GM12878 (cell line): ENCODE measurements around the gene FARS2. TPM values are rescaled to one million over a fixed set of nuclear protein-coding genes. Genes with fewer than 3 reads are reported as not detected.
A peak's percentile ranks its signal among the peaks of the same experiment; 100 is the strongest.

Source experiments
- ATAC-seq: fragments of 200-7000 bp; cut with Tn5 transposase; 3 replicates; pipeline ENCODE4 v1.9.1; 2020; ENCODE audit warnings: mild to moderate bottlenecking, moderate library complexity
- Bru-seq: library from RNA; stranded (reverse); fragments of 400-500 nt; gene quantifications from one replicate; lab custom pipeline; 2021; lab: Mats Ljungman, UMichigan
- BruChase-seq, 2 experiments: library from RNA; stranded (reverse); fragments of 400-500 nt; gene quantifications; one replicate each; lab custom pipeline; 2021; lab: Mats Ljungman, UMichigan
- BruUV-seq: library from RNA; stranded (reverse); fragments of 400-500 nt; replicated peaks from 2 replicates; lab custom pipeline; 2021; lab: Mats Ljungman, UMichigan
- CTCF ChIA-PET: fragments of 300-600 bp; sonication (Branson Sonifier 250); formaldehyde crosslinking; extraction: SDS; loops from one replicate; lab custom pipeline; 2021; ENCODE audit warnings: inconsistent platforms; lab: Yijun Ruan, JAX
- POLR2A ChIA-PET: fragments of 350-600 bp; formaldehyde crosslinking; extraction: SDS; loops from one replicate; lab custom pipeline; 2021; ENCODE audit warnings: inconsistent platforms; lab: Charles Lee
- RAD21 ChIA-PET: fragments of 300-600 bp; sonication (Branson Sonifier 250); formaldehyde crosslinking; loops from one replicate; lab custom pipeline; 2023; ENCODE audit warnings: antibody characterized with exemption; ENCODE audit not compliant: unreplicated experiment; lab: Charles Lee
- SMC1A ChIA-PET: fragments of 300-600 bp; sonication (Branson Sonifier 250); formaldehyde crosslinking; loops from one replicate; lab custom pipeline; 2023; ENCODE audit not compliant: unreplicated experiment, uncharacterized antibody; lab: Charles Lee
- DNase-seq: peaks from one replicate; pipeline ENCODE4 v3.0.0-alpha.2; 2011; ENCODE audit warnings: low read depth, low spot score
- FAIRE-seq: peaks from 3 replicates; lab custom pipeline; 2011; peaks lifted over from hg19 to GRCh38; lab: Jason Lieb, UNC
- H2AFZ ChIP-seq: 2 replicates; pipeline ENCODE4 v1.6.0; 2011; ENCODE audit warnings: low read depth, low read length, control low read depth; ENCODE audit not compliant: control insufficient read depth
- H3K27ac ChIP-seq: 2 replicates; pipeline ENCODE4 v1.5.1; 2011; ENCODE audit warnings: control low read depth; ENCODE audit not compliant: control insufficient read depth, insufficient read depth
- H3K27me3 ChIP-seq, 2 experiments: replicated peaks in 1 of 2; 2 replicates each; pipeline versions ENCODE4 v1.6.0 to v1.6.1; 2011; ENCODE audit warnings: low read length in 1 of 2; ENCODE audit not compliant: control insufficient read depth in 2 of 2, insufficient read depth in 2 of 2
- H3K36me3 ChIP-seq, 2 experiments: 2 replicates each; pipeline ENCODE4 v1.5.1; 2011; ENCODE audit warnings: low read length in 1 of 2; ENCODE audit not compliant: control insufficient read depth in 2 of 2, insufficient read depth in 2 of 2
- H3K4me1 ChIP-seq: 2 replicates; pipeline ENCODE4 v1.6.1; 2011; ENCODE audit warnings: mild to moderate bottlenecking, low read length, moderate library complexity, mixed read lengths; ENCODE audit not compliant: control insufficient read depth, insufficient read depth
- H3K4me2 ChIP-seq: 2 replicates; pipeline ENCODE4 v1.6.0; 2011; ENCODE audit warnings: control low read depth; ENCODE audit not compliant: control insufficient read depth, insufficient read depth
- H3K4me3 ChIP-seq: fragments of 200-600 bp; sonication (generic); 2 replicates; pipeline ENCODE4 v1.5.1; 2016
- H3K79me2 ChIP-seq: 2 replicates; pipeline ENCODE4 v1.6.0; 2011; ENCODE audit warnings: low read length; ENCODE audit not compliant: control insufficient read depth, insufficient read depth
- H3K9ac ChIP-seq: 2 replicates; pipeline ENCODE4 v1.8.0; 2011; ENCODE audit warnings: low read length, control low read depth, mixed read lengths; ENCODE audit not compliant: control insufficient read depth, insufficient read depth
- H3K9me3 ChIP-seq: replicated peaks from 3 replicates; pipeline ENCODE4 v1.5.1; 2011; ENCODE audit warnings: mild to moderate bottlenecking, low read length; ENCODE audit not compliant: control insufficient read depth, insufficient read depth
- H4K20me1 ChIP-seq: 2 replicates; pipeline ENCODE4 v1.6.0; 2011; ENCODE audit not compliant: control insufficient read depth, insufficient read depth
- BHLHE40 ChIP-seq, 2 experiments: fragments of 450-650 bp in 1 of 2; IDR thresholded peaks; 2 replicates each; pipeline ENCODE4 v1.6.1; 2011 to 2017; ENCODE audit warnings: low read depth in 2 of 2, borderline replicate concordance in 1 of 2, improper control_type of control experiment in 1 of 2, low read length in 1 of 2, mild to moderate bottlenecking in 1 of 2
- BMI1 ChIP-seq: fragments of 450-650 bp; IDR thresholded peaks from 2 replicates; pipeline ENCODE4 v1.6.1; 2016; ENCODE audit warnings: mild to moderate bottlenecking, moderate library complexity, borderline replicate concordance
- CBFB ChIP-seq: IDR thresholded peaks from 2 replicates; pipeline ENCODE4 v1.6.1; 2016; ENCODE audit warnings: antibody characterized with exemption, low read depth
- FOXK2 ChIP-seq: fragments of 450-650 bp; IDR thresholded peaks from 2 replicates; pipeline ENCODE4 v1.6.1; 2017; ENCODE audit warnings: mild to moderate bottlenecking, moderate library complexity
- IKZF2 ChIP-seq, 2 experiments: fragments of 450-650 bp; IDR thresholded peaks; 2 replicates each; pipeline ENCODE4 v1.6.1; 2017; ENCODE audit warnings: mild to moderate bottlenecking in 2 of 2, moderate library complexity in 2 of 2
- JUNB ChIP-seq: IDR thresholded peaks from 2 replicates; pipeline ENCODE4 v1.6.1; 2016; ENCODE audit warnings: antibody characterized with exemption, mild to moderate bottlenecking
- MEF2B ChIP-seq: fragments of 450-650 bp; IDR thresholded peaks from 2 replicates; pipeline ENCODE4 v1.6.1; 2018; ENCODE audit warnings: mild to moderate bottlenecking, moderate library complexity; ENCODE audit not compliant: partially characterized antibody, poor library complexity, severe bottlenecking
- NR2F1 ChIP-seq: fragments of 450-650 bp; conservative IDR thresholded peaks from 2 replicates; pipeline ENCODE4 v1.6.1; 2017; ENCODE audit warnings: mild to moderate bottlenecking
- POLR2AphosphoS5 ChIP-seq: IDR thresholded peaks from 2 replicates; pipeline ENCODE4 v1.6.1; 2011; ENCODE audit warnings: mild to moderate bottlenecking, low read length, inconsistent platforms
- POU2F2 ChIP-seq: IDR thresholded peaks from 3 replicates; pipeline ENCODE4 v1.6.1; 2011; ENCODE audit warnings: low read depth, mild to moderate bottlenecking, low read length, borderline replicate concordance
- RB1 ChIP-seq: fragments of 450-650 bp; formaldehyde crosslinking; IDR thresholded peaks from 2 replicates; pipeline ENCODE4 v1.6.1; 2017; ENCODE audit warnings: mild to moderate bottlenecking, borderline replicate concordance
- SP1 ChIP-seq: IDR thresholded peaks from one replicate; pipeline ENCODE4 v1.6.1; 2011; ENCODE audit warnings: low read depth, low read length
- WRNIP1 ChIP-seq: IDR thresholded peaks from 2 replicates; pipeline ENCODE4 v1.6.1; 2011; ENCODE audit warnings: low read depth, low read length, improper control_type of control experiment, borderline replicate concordance
- ZNF24 ChIP-seq: fragments of 450-650 bp; IDR thresholded peaks from 2 replicates; pipeline ENCODE4 v1.6.1; 2017; ENCODE audit warnings: antibody characterized with exemption, mild to moderate bottlenecking
- ZNF622 ChIP-seq: fragments of 450-650 bp; IDR thresholded peaks from 2 replicates; pipeline ENCODE4 v1.6.1; 2017; ENCODE audit warnings: mild to moderate bottlenecking, inconsistent platforms
- WGBS: methylation state at CpG from one replicate; pipeline ENCODE4 v1.1.6; 2016; ENCODE audit warnings: low lambda C conversion rate; ENCODE audit not compliant: insufficient replicate concordance, insufficient coverage; ENCODE audit errors: missing lambda C conversion rate; 5-methylcytosine and 5-hydroxymethylcytosine counted together
- in situ Hi-C: fragments of 300-500 bp; cut with MboI; formaldehyde crosslinking; loops from 9 replicates; pipeline ENCODE4 v1.14.3; 2018; ENCODE audit warnings: mixed read lengths
- intact Hi-C: fragments of 100-400 bp; cut with micrococcal nuclease; formaldehyde crosslinking; loops from one replicate; pipeline ENCODE4 v1.14.2; 2022; ENCODE audit not compliant: unreplicated experiment
- long read RNA-seq, 2 experiments: library from polyadenylated mRNA; unstranded; transcript quantifications; one replicate each; pipeline ENCODE4 v2.0.0, GENCODE V29; 2019 to 2020
- polyA minus RNA-seq, 3 experiments: library from RNA; depleted of rRNA, polyadenylated mRNA; stranded (reverse); fragments of >200 nt; gene quantifications; 2 replicates each; pipeline ENCODE4 v1.2.3, GENCODE V29; 2011
- polyA plus RNA-seq, 11 experiments: library from polyadenylated mRNA; depleted of rRNA in 4 of 11; unstranded in 6 of 11; stranded (reverse) in 5 of 11; fragments of >200 nt; fragmentation: Nextera tagmentation in 4 of 11; fragmentation: Illumina TruSeq in 1 of 11; extraction: Ambion mirVana in 4 of 11; extraction: Trizol in 1 of 11; gene quantifications; 1 replicate in 1 of 11; 2 replicates in 10 of 11; pipeline versions ENCODE4 v1.2.1 to v1.2.3, GENCODE V29; 2011 to 2016; ENCODE audit warnings: inconsistent platforms in 2 of 11, missing spikeins in 2 of 11, low read depth in 1 of 11
- total RNA-seq, 4 experiments: library from RNA; depleted of rRNA in 3 of 4; stranded (reverse); fragments of >200 nt in 3 of 4; fragmentation: Illumina TruSeq in 1 of 4; extraction: Trizol in 1 of 4; gene quantifications; 2 replicates each; pipeline versions ENCODE4 v1.2.1 to v1.2.3, GENCODE V29; 2013 to 2021
- TF ChIP-seq, protein P1 (sequence below): fragments of 450-650 bp; IDR thresholded peaks from 2 replicates; pipeline ENCODE4 v1.6.1; 2017; ENCODE audit warnings: mild to moderate bottlenecking, low read depth, inconsistent platforms; ENCODE audit not compliant: poor library complexity, severe bottlenecking

FARS2 gene
- 68.7 and 84.2 TPM in 2 replicates for total RNA-seq (2013; cell fraction: nucleolus; rRNA removed)
- total RNA-seq (2014; rRNA removed) (25.0 and 28.7 TPM in 2 replicates), total RNA-seq (2014; rRNA removed; fragmentation: Illumina TruSeq; extraction: Trizol) (24.6 and 25.1 TPM in 2 replicates), total RNA-seq (2021) (23.4 and 26.1 TPM in 2 replicates), polyA plus RNA-seq (2011; rRNA removed) (18.3 and 22.7 TPM in 2 replicates), polyA plus RNA-seq (2014; fragmentation: Illumina TruSeq; extraction: Trizol) (15.2 and 23.8 TPM in 2 replicates), polyA plus RNA-seq (2014; fragmentation: Nextera tagmentation; extraction: Ambion mirVana) (10 to 100 TPM; 35.1 to 46.7 TPM), polyA plus RNA-seq (2014; rRNA removed) (16.8 and 20.1 TPM in 2 replicates), polyA plus RNA-seq (2016; fragmentation: Nextera tagmentation; extraction: Ambion mirVana) (10 to 100 TPM; 33.7 to 34.9 TPM), polyA minus RNA-seq (2011; rRNA and poly(A)+ RNA removed) (39.5 and 51.7 TPM in 2 replicates), Bru-seq, nascent RNA (percentile 58 among the genes with signal in this experiment), BruChase-seq, experiment 1, labeled RNA remaining after a 6-hour chase (percentile 56 among the genes with signal in this experiment), BruChase-seq, experiment 2, labeled RNA remaining after a 2-hour chase (percentile 55 among the genes with signal in this experiment)
- 9.9 TPM for polyA plus RNA-seq (2011; ENCODE audit: low read depth)
- polyA plus RNA-seq (2011; cell fraction: cytosol; rRNA removed) = 19.1 and 22.5 TPM in 2 replicates
- 13.8 and 16.8 TPM in 2 replicates for polyA plus RNA-seq (2011; cell fraction: nucleus; rRNA removed)
- 10.4 and 12.4 TPM in 2 replicates for polyA plus RNA-seq (2012)
- 7.9 and 9.4 TPM in 2 replicates for polyA minus RNA-seq (2011; cell fraction: cytosol; rRNA and poly(A)+ RNA removed)
- polyA minus RNA-seq (2011; cell fraction: nucleus; rRNA and poly(A)+ RNA removed) = 42.7 and 79.4 TPM in 2 replicates
- long read RNA-seq, experiment 1, transcript FARS2-201 (7 exons, 1,663 nt) = major isoform, 22 of 31 reads
- long read RNA-seq, experiment 1, partial matches to known transcripts = 3 of 31 reads
- long read RNA-seq, experiment 1, other reads (novel, unspliced or antisense) = 5 of 31 reads
- long read RNA-seq, experiment 2, transcript FARS2-202 (7 exons, 1,692 nt) = minor isoform, 5 of 208 reads
- long read RNA-seq, experiment 2, transcript FARS2-201 (7 exons, 1,663 nt) = major isoform, 167 of 208 reads
- long read RNA-seq, experiment 2, partial matches to known transcripts = 3 of 208 reads
- long read RNA-seq, experiment 2, other reads (novel, unspliced or antisense) = 33 of 208 reads

DNA sequence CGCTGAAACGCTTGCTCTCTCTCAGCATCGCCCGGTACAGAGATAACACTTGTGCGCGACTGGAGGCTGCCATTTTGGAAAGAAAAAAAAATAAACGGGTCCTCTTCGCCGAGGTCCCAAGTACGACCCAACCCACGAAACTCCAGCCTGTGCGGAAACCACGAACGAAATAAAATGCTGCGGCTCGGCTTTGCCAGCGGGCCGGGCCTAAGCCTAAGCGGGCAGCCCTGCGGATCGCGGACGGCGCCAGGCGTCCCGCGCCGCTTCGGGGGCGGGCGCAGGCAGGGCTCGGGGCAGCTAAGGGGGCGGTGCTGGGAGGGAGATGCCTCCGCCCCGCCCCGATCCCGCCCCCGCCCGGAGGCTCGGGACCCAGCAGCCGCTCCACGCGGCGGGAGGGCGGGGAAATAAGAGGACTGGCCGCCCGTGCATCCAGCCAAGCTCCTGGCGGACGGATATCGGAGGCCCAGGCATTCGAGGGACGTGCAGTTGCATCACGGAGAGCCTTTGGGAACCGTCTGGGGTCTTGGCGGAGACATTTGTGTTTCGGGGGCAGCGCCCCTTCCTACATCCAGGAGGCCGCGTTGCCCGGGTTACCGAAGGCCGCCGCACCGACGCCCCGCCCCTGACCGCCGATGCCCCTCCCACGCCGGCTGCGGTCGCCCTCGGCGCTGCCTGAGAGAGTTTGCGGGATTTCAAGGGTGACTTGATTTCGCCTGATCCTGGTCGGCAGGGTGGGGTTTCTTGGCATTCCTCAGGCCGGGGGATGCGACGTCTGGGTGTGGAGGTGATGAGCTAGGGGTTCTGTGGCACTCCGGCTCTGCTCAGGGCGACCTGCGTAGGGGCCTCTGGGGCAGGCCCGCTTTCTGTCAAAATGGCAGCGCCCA, at the start of gene FARS2, which contains the start of gene LYRM4:
FARS2 (plus strand) TSS at position 853 of the 884 bp plus-strand sequence.
LYRM4 (minus strand) TSS at position 290 of the 884 bp plus-strand sequence; CDS start at position 73, 217 bp downstream.
- under 1% methylated on average over 46 of the region's 85 CpGs for WGBS
- POLR2A ChIA-PET = interaction anchor here (0.8 to 2.1 kb wide), 4 partner anchors 11 to 96 kb away, joined by 3 to 5 read pairs (median 3); no protein-coding TSS in a partner anchor
- Histone ChIP-seq H3K36me3 (no peaks in the 10 kb centered on the region), H3K27me3 (no peaks in the 10 kb centered on the region), H3K27ac (peak within 1 kb of the TSS; percentile 98), H2AFZ (peak within 1 kb of the TSS; percentile 99), H3K4me2 (peak within 1 kb of the TSS; percentile 70), H3K9ac (peak within 1 kb of the TSS; percentile 92), H3K9me3 (no peaks in the 10 kb centered on the region), H3K4me1 (peaks cover 8% of the 10 kb centered on the region; the same call in 1 of the 2 replicates), H3K4me3 (peak within 1 kb of the TSS; percentile 90), H3K79me2 (peaks cover 38% of the 10 kb centered on the region), H4K20me1 (no peaks in the 10 kb centered on the region)
- DNase-seq (no peak), FAIRE-seq (peak; percentile 65), ATAC-seq (peak; percentile 87)
- CTCF ChIA-PET = interaction anchor here (0.6 to 2.3 kb wide), 9 partner anchors 16 to 404 kb away, joined by 3 to 9 read pairs (median 3); no protein-coding TSS in a partner anchor
- SMC1A ChIA-PET = interaction anchor here (0.7 to 2.7 kb wide), 7 partner anchors 12 to 119 kb away, joined by 3 to 12 read pairs (median 5); no protein-coding TSS in a partner anchor
- no TSS peak for BruUV-seq
- intact Hi-C loops (loop anchor here (1.0 to 5.0 kb wide), 4 partner anchors 17 to 119 kb away; no protein-coding TSS in a partner anchor), in situ Hi-C loops (no loop called here)
- RAD21 ChIA-PET = interaction anchor here (0.6 to 2.2 kb wide), 7 partner anchors 34 to 818 kb away, joined by 3 to 19 read pairs (median 4); no protein-coding TSS in a partner anchor
- TF ChIP-seq POU2F2 (peak; percentile 49), BHLHE40 (IDR thresholded peaks at IDR 0.05; ENCODE audit: borderline replicate concordance in 1 of 2, low read depth in 2 of 2, low read length in 1 of 2) (peak in 1 of 2 experiments; percentile 84; a peak in 2 of 4 replicates), SP1 (peak; percentile 62), WRNIP1 (peak; percentile 96; the same call in 1 of the 2 replicates), CBFB (peak; percentile 94), POLR2AphosphoS5 (no peak; the same call in 1 of the 2 replicates), NR2F1 (0 out of 2 replicates have a peak, but pooled peaks have one; percentile 58), IKZF2 (IDR thresholded peaks at IDR 0.05) (0 out of 4 replicates have a peak, but pooled peaks of 1 of the 2 experiments have one; percentile 7), JUNB (no peak), ZNF622 (no peak), MEF2B (peak; percentile 59), ZNF24 (no peak), BMI1 (peak; percentile 95), FOXK2 (0 out of 2 replicates have a peak, but pooled peaks have one; percentile 37), RB1 (peak; percentile 98; the same call in 1 of the 2 replicates)
- TF ChIP-seq, protein P1, sequence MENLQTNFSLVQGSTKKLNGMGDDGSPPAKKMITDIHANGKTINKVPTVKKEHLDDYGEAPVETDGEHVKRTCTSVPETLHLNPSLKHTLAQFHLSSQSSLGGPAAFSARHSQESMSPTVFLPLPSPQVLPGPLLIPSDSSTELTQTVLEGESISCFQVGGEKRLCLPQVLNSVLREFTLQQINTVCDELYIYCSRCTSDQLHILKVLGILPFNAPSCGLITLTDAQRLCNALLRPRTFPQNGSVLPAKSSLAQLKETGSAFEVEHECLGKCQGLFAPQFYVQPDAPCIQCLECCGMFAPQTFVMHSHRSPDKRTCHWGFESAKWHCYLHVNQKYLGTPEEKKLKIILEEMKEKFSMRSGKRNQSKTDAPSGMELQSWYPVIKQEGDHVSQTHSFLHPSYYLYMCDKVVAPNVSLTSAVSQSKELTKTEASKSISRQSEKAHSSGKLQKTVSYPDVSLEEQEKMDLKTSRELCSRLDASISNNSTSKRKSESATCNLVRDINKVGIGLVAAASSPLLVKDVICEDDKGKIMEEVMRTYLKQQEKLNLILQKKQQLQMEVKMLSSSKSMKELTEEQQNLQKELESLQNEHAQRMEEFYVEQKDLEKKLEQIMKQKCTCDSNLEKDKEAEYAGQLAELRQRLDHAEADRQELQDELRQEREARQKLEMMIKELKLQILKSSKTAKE = peak; percentile 14
